GM23338 (cell line): Measurements from ENCODE around the gene P2RX7. TPM values are rescaled to one million over a fixed set of nuclear protein-coding genes. Genes with fewer than 3 reads are reported as not detected.

ENCODE experiments used
- ATAC-seq: fragments of 200-7000 bp; cut with Tn5 transposase; 3 replicates; pipeline ENCODE4 v1.9.1; 2020
- DNase-seq: peaks from one replicate; pipeline ENCODE4 v3.0.0-alpha.2; 2015; ENCODE audit warnings: low spot score
- H2AFZ ChIP-seq: fragments of 200-600 bp; sonication (generic); 2 replicates; pipeline ENCODE4 v1.8.0; 2016; ENCODE audit warnings: antibody characterized with exemption, mild to moderate bottlenecking, moderate library complexity
- H3F3A ChIP-seq: fragments of 200-600 bp; sonication (generic); replicated peaks from 2 replicates; pipeline ENCODE4 v1.8.0; 2017; ENCODE audit warnings: antibody characterized with exemption, mixed run types, low read depth
- H3K27ac ChIP-seq: fragments of 200-600 bp; sonication (generic); 2 replicates; pipeline ENCODE4 v1.6.1; 2016; ENCODE audit warnings: low read depth
- H3K27me3 ChIP-seq: fragments of 200-600 bp; sonication (generic); 2 replicates; pipeline ENCODE4 v1.8.0; 2016; ENCODE audit warnings: mild to moderate bottlenecking, mixed run types, moderate library complexity; ENCODE audit not compliant: insufficient read depth
- H3K36me3 ChIP-seq: fragments of 200-600 bp; sonication (generic); 2 replicates; pipeline ENCODE4 v1.8.0; 2016; ENCODE audit warnings: mild to moderate bottlenecking; ENCODE audit not compliant: insufficient read depth
- H3K4me1 ChIP-seq: fragments of 200-600 bp; sonication (generic); 2 replicates; pipeline ENCODE4 v1.8.0; 2016; ENCODE audit warnings: mild to moderate bottlenecking, moderate library complexity; ENCODE audit not compliant: insufficient read depth
- H3K4me2 ChIP-seq: fragments of 200-600 bp; sonication (generic); 2 replicates; pipeline ENCODE4 v1.7.1; 2017; ENCODE audit warnings: mixed run types
- H3K4me3 ChIP-seq: fragments of 200-600 bp; sonication (generic); 2 replicates; pipeline ENCODE4 v1.6.1; 2016; ENCODE audit warnings: mixed run types
- H3K79me2 ChIP-seq: fragments of 200-600 bp; sonication (generic); replicated peaks from 2 replicates; pipeline ENCODE4 v1.8.0; 2017; ENCODE audit warnings: mild to moderate bottlenecking; ENCODE audit not compliant: insufficient read depth
- H3K9me2 ChIP-seq: fragments of 200-600 bp; sonication (generic); 2 replicates; pipeline ENCODE4 v1.8.0; 2017; ENCODE audit not compliant: insufficient read depth
- H4K20me1 ChIP-seq: fragments of 200-600 bp; sonication (generic); replicated peaks from 2 replicates; pipeline ENCODE4 v1.8.0; 2017; ENCODE audit warnings: mild to moderate bottlenecking; ENCODE audit not compliant: insufficient read depth
- H3K27ac Mint-ChIP-seq: 2 replicates; pipeline ENCODE4 v1.8.0; 2020; ENCODE audit warnings: inconsistent platforms, mild to moderate bottlenecking, moderate library complexity, mixed read lengths
- H3K27me3 Mint-ChIP-seq: 3 replicates; pipeline ENCODE4 v1.8.0; 2022; ENCODE audit warnings: low read depth, mild to moderate bottlenecking, moderate library complexity, mixed read lengths, inconsistent platforms; ENCODE audit not compliant: insufficient read depth, poor library complexity
- H3K36me3 Mint-ChIP-seq: 3 replicates; pipeline ENCODE4 v1.8.0; 2021; ENCODE audit warnings: low read depth, mild to moderate bottlenecking, inconsistent platforms, moderate library complexity, mixed read lengths
- H3K4me1 Mint-ChIP-seq: 3 replicates; pipeline ENCODE4 v1.8.0; 2020; ENCODE audit warnings: mild to moderate bottlenecking, inconsistent platforms, mixed read lengths
- H3K4me3 Mint-ChIP-seq: 3 replicates; pipeline ENCODE4 v1.8.0; 2021; ENCODE audit warnings: moderate library complexity, mild to moderate bottlenecking, inconsistent platforms, mixed read lengths
- H3K9me3 Mint-ChIP-seq: 3 replicates; pipeline ENCODE4 v1.8.0; 2020; ENCODE audit warnings: moderate library complexity, mild to moderate bottlenecking, inconsistent platforms, mixed read lengths
- CREB1 ChIP-seq: fragments of 250-450 bp; sonication (Bioruptor Pico); IDR thresholded peaks from 2 replicates; pipeline ENCODE4 v1.5.0; 2020; ENCODE audit warnings: low read depth, mild to moderate bottlenecking, moderate library complexity
- CTCF ChIP-seq, 2 experiments: fragments of 200-600 bp in 1 of 2; sonication (generic) in 1 of 2; conservative IDR thresholded peaks; 2 replicates each; pipeline versions ENCODE4 v1.5.1 to v1.6.1; 2016 to 2017; ENCODE audit warnings: antibody characterized with exemption in 2 of 2, low read depth in 2 of 2, mild to moderate bottlenecking in 2 of 2, moderate library complexity in 1 of 2
- ETS1 ChIP-seq: IDR thresholded peaks from 2 replicates; pipeline ENCODE4 v1.6.1; 2016; ENCODE audit warnings: antibody characterized with exemption
- EZH2 ChIP-seq: fragments of 200-600 bp; sonication (generic); IDR thresholded peaks from one replicate; pipeline ENCODE4 v1.8.0; 2017; ENCODE audit warnings: antibody characterized with exemption, mild to moderate bottlenecking, low read depth; ENCODE audit not compliant: unreplicated experiment
- EZH2phosphoT487 ChIP-seq: fragments of 200-600 bp; sonication (generic); IDR thresholded peaks from one replicate; pipeline ENCODE4 v1.8.1; 2018; ENCODE audit warnings: antibody characterized with exemption; ENCODE audit not compliant: unreplicated experiment
- JUNB ChIP-seq: IDR thresholded peaks from one replicate; pipeline ENCODE4 v1.6.1; 2016; ENCODE audit warnings: antibody characterized with exemption; ENCODE audit not compliant: unreplicated experiment
- NANOG ChIP-seq: IDR thresholded peaks from 2 replicates; pipeline ENCODE4 v1.6.1; 2016; ENCODE audit warnings: antibody characterized with exemption, borderline replicate concordance
- ZNF114 ChIP-seq: fragments of 250-450 bp; sonication (Bioruptor Pico); IDR thresholded peaks from 2 replicates; pipeline ENCODE4 v1.5.0; 2020; ENCODE audit warnings: mild to moderate bottlenecking, moderate library complexity
- ZNF462 ChIP-seq: fragments of 250-450 bp; sonication (Bioruptor Pico); IDR thresholded peaks from 2 replicates; pipeline ENCODE4 v1.5.0; 2020; ENCODE audit warnings: mild to moderate bottlenecking, moderate library complexity
- long read RNA-seq: library from polyadenylated mRNA; unstranded; transcript quantifications from one replicate; pipeline ENCODE4 v2.0.0, GENCODE V29; 2020; ENCODE audit not compliant: unreplicated experiment
- polyA plus RNA-seq: library from polyadenylated mRNA; unstranded; fragments of >200 nt; fragmentation: Nextera tagmentation; extraction: Ambion mirVana; gene quantifications from 2 replicates; pipeline ENCODE4 v1.2.1, GENCODE V29; 2016
- total RNA-seq: library from RNA; depleted of rRNA; stranded (reverse); fragments of >200 nt; shearing (Covaris generic); gene quantifications from 2 replicates; pipeline ENCODE4 v1.2.3, GENCODE V29; 2014; rRNA removed

Gene P2RX7
- total RNA-seq (0.24 and 0.74 TPM in 2 replicates), polyA plus RNA-seq (0.43 and 0.48 TPM in 2 replicates)
- long read RNA-seq, full-length matches to known transcripts = 1 of 1 reads
- long read RNA-seq, partial matches to known transcripts = 0 of 1 reads
- long read RNA-seq, other reads (novel, unspliced or antisense) = 0 of 1 reads

- Histone ChIP-seq H3K27me3 (no peaks in the 10 kb centered on the region), H3K4me3 (peak within 1 kb of the TSS; percentile 59), H3K4me2 (peak within 1 kb of the TSS; percentile 81), H3K79me2 (no peaks in the 10 kb centered on the region), H2AFZ (peak within 1 kb of the TSS; percentile 98), H3K27ac (no peak within 1 kb of the TSS), H4K20me1 (no peaks in the 10 kb centered on the region), H3K9me2 (no peaks in the 10 kb centered on the region), H3F3A (0 out of 2 replicates have a peak, but pooled peaks cover 5% of the 10 kb centered on the region), H3K4me1 (peaks cover 12% of the 10 kb centered on the region; the same call in 1 of the 2 replicates), H3K36me3 (no peaks in the 10 kb centered on the region)
- H3K27ac Mint-ChIP-seq = no peak within 1 kb of the TSS
- peaks cover 11% of the 10 kb centered on the region for H3K4me1 Mint-ChIP-seq
- DNase-seq (peak; percentile 79), ATAC-seq (peak; percentile 93)
- peaks cover 5% of the 10 kb centered on the region for H3K27me3 Mint-ChIP-seq
- 0 out of 3 replicates have a peak, but pooled peaks cover 3% of the 10 kb centered on the region for H3K9me3 Mint-ChIP-seq
- TF ChIP-seq CREB1 (CRISPR knock-in tag) (no peak), EZH2 (no peak)
- peak within 1 kb of the TSS; percentile 75 for H3K4me3 Mint-ChIP-seq
- H3K36me3 Mint-ChIP-seq = no peaks in the 10 kb centered on the region
Measured at GRCh38 chr12:121132601-121133481, at the start of gene P2RX7. TSS of gene P2RX7 (plus strand) at chr12:121132876. CDS start at chr12:121132971, 95 bp downstream.

- Histone ChIP-seq H2AFZ (no peak overlapping the region), H3K27ac (no peak overlapping the region), H3K27me3 (no peaks in the 10 kb centered on the region), H3K9me2 (no peaks in the 10 kb centered on the region), H3K36me3 (no peaks in the 10 kb centered on the region), H3F3A (no peaks in the 10 kb centered on the region), H3K4me2 (no peak overlapping the region), H3K4me1 (no peaks in the 10 kb centered on the region), H3K79me2 (no peaks in the 10 kb centered on the region), H4K20me1 (no peaks in the 10 kb centered on the region), H3K4me3 (no peak overlapping the region)
- Mint-ChIP-seq H3K9me3 (peaks cover 4% of the 10 kb centered on the region; the same call in 2 of the 3 replicates), H3K27ac (no peak overlapping the region), H3K4me1 (peaks cover 2% of the 10 kb centered on the region; the same call in 1 of the 3 replicates), H3K36me3 (no peaks in the 10 kb centered on the region), H3K27me3 (peaks cover 4% of the 10 kb centered on the region), H3K4me3 (no peak overlapping the region)
- no peak for DNase-seq
- no peak for ATAC-seq
- TF ChIP-seq EZH2phosphoT487 (no peak), ZNF114 (CRISPR knock-in tag) (no peak), ZNF462 (CRISPR knock-in tag) (no peak), CTCF (conservative IDR thresholded peaks at IDR 0.05; ENCODE audit: low read depth in 2 of 2) (no peak), ETS1 (no peak), NANOG (no peak), JUNB (no peak)
Measured at GRCh38 chr12:121084229-121084628, 48.4 kb upstream of the P2RX7 start.
